Cardiac muscle cell (in vitro differentiated cells and primary cell): ENCODE data around the gene NAA50. TPM values are rescaled to one million over a fixed set of nuclear protein-coding genes. Genes with fewer than 3 reads are reported as not detected.

ENCODE experiments used
- DNase-seq, 2 donors: peaks; one replicate each; pipeline versions ENCODE4 v3.0.0 to v3.0.0-alpha.2; 2010 to 2017; ENCODE audit warnings: low read depth in 1 of 2, low spot score in 1 of 2
- H3K27ac ChIP-seq: fragments of 200-600 bp; sonication (generic); 2 replicates; pipeline ENCODE4 v1.5.1; 2016
- H3K27me3 ChIP-seq: fragments of 200-600 bp; sonication (generic); 2 replicates; pipeline ENCODE4 v1.6.0; 2016; ENCODE audit warnings: control low read depth
- H3K36me3 ChIP-seq: fragments of 200-600 bp; sonication (generic); 2 replicates; pipeline ENCODE4 v1.5.1; 2016; ENCODE audit warnings: control low read depth
- H3K4me1 ChIP-seq: fragments of 200-600 bp; sonication (generic); 2 replicates; pipeline ENCODE4 v1.8.1; 2017; ENCODE audit warnings: low read depth, mild to moderate bottlenecking, mixed run types
- H3K4me3 ChIP-seq: fragments of 200-600 bp; sonication (generic); 2 replicates; pipeline ENCODE4 v1.5.1; 2016; ENCODE audit warnings: mild to moderate bottlenecking
- H3K9me3 ChIP-seq: fragments of 200-600 bp; sonication (generic); 2 replicates; pipeline ENCODE4 v1.5.1; 2017; ENCODE audit warnings: low read depth, mild to moderate bottlenecking, control low read depth
- CTCF ChIP-seq: IDR thresholded peaks from 2 replicates; pipeline ENCODE4 v1.5.1; 2012; ENCODE audit warnings: low read depth, mild to moderate bottlenecking, low read length
- polyA plus RNA-seq: library from polyadenylated mRNA; unstranded; fragments of >200 nt; fragmentation: Nextera tagmentation; extraction: Ambion mirVana; gene quantifications from 2 replicates; pipeline ENCODE4 v1.2.1, GENCODE V29; 2016
- total RNA-seq: library from RNA; depleted of rRNA; stranded (reverse); fragments of >200 nt; gene quantifications from 2 replicates; pipeline ENCODE4 v1.2.3, GENCODE V29; 2016

Gene NAA50
- total and polyA plus RNA-seq, 2 experiments from 2014 or later, result 66.5 to 127 TPM

- no peak for DNase-seq
- H3K4me1 ChIP-seq, result no peaks in the 10 kb centered on the region
- TF ChIP-seq CTCF, result no peak
- H3K27me3 ChIP-seq, result no peaks in the 10 kb centered on the region
- H3K4me3 ChIP-seq, result no peak overlapping the region
- H3K9me3 ChIP-seq, result no peaks in the 10 kb centered on the region
- H3K36me3 ChIP-seq, result peaks cover 10% of the 10 kb centered on the region
- H3K27ac ChIP-seq, result no peak overlapping the region
Observed at GRCh38 chr3:113676261-113676660, 69.8 kb downstream of the NAA50 start.

GRCh38 chr3:113673593-113673992, 72.5 kb downstream of the NAA50 start:
- H3K36me3 ChIP-seq, result peaks cover 10% of the 10 kb centered on the region
- DNase-seq, result no peak
- no peaks in the 10 kb centered on the region for H3K27me3 ChIP-seq
- no peak overlapping the region for H3K4me3 ChIP-seq
- no peaks in the 10 kb centered on the region for H3K9me3 ChIP-seq
- TF ChIP-seq CTCF, result no peak
- H3K27ac ChIP-seq, result no peak overlapping the region
- no peaks in the 10 kb centered on the region for H3K4me1 ChIP-seq

GRCh38 chr3:113668015-113668414, 78.0 kb downstream of the NAA50 start:
- TF ChIP-seq CTCF, result no peak
- Histone ChIP-seq H3K36me3 (peaks cover 12% of the 10 kb centered on the region), H3K9me3 (no peaks in the 10 kb centered on the region), H3K27ac (no peak overlapping the region), H3K4me3 (no peak overlapping the region), H3K27me3 (no peaks in the 10 kb centered on the region), H3K4me1 (no peaks in the 10 kb centered on the region)
- peak in 1 of 2 donors; percentile 49 for DNase-seq

Other genes with a start within 250 kb of the NAA50 start
- 9.8 and 21.1 TPM in 2 replicates for gene SPICE1, start 231.1 kb downstream of the NAA50 start, total RNA-seq
- gene SPICE1, start 231.1 kb downstream of the NAA50 start, polyA plus RNA-seq, result 14.9 and 16.6 TPM in 2 replicates
- gene SIDT1, start 213.7 kb downstream of the NAA50 start, total RNA-seq, result 0.18 TPM in 1 of 2 replicates, not detected in the other
- gene SIDT1, start 213.7 kb downstream of the NAA50 start, polyA plus RNA-seq, result 0.32 TPM in 1 of 2 replicates, not detected in the other
- gene USF3, start 49.6 kb downstream of the NAA50 start, total RNA-seq, result 7.8 and 11.4 TPM in 2 replicates
- gene USF3, start 49.6 kb downstream of the NAA50 start, polyA plus RNA-seq, result 3.1 and 5.6 TPM in 2 replicates
- gene ATP6V1A, start 786 bp upstream of the NAA50 start, total RNA-seq, result 27.6 and 33.0 TPM in 2 replicates
- 41.3 and 51.2 TPM in 2 replicates for gene ATP6V1A, start 786 bp upstream of the NAA50 start, polyA plus RNA-seq
- 0.25 and 6.5 TPM in 2 replicates for gene GRAMD1C, start 92.5 kb upstream of the NAA50 start, total RNA-seq
- 0.31 and 3.0 TPM in 2 replicates for gene GRAMD1C, start 92.5 kb upstream of the NAA50 start, polyA plus RNA-seq
- 8.7 and 9.1 TPM in 2 replicates for gene ZDHHC23, start 201.8 kb upstream of the NAA50 start, total RNA-seq
- 2.9 and 7.9 TPM in 2 replicates for gene ZDHHC23, start 201.8 kb upstream of the NAA50 start, polyA plus RNA-seq